Astrocyte of the cerebellum (primary cell): Measurements from ENCODE around the gene EVA1C.
"Not testable (repeated sequence)": the region's sequence is repeated elsewhere in the genome, so short reads cannot be mapped to it uniquely, and the experiment has no call there.

Experiments used
- DNase-seq: peaks from one replicate; pipeline ENCODE4 v3.0.0-alpha.2; 2011; ENCODE audit warnings: low read depth
- H3K4me3 ChIP-seq: 2 replicates; pipeline ENCODE4 v1.5.1; 2011; ENCODE audit warnings: mild to moderate bottlenecking, low read depth, low read length, moderate library complexity
- CTCF ChIP-seq: IDR thresholded peaks from 2 replicates; pipeline ENCODE4 v1.5.1; 2012; ENCODE audit warnings: low read length, low read depth, moderate library complexity, mild to moderate bottlenecking; ENCODE audit errors: missing control alignments
- in situ Hi-C: cut with HindIII; loops from 2 replicates; pipeline ENCODE4 v1.10.0; 2017; ENCODE audit warnings: low sequenced_read_pairs

EVA1C gene

GRCh38 chr21:32447224-32447623 is 34.7 kb downstream of the EVA1C start:
- no peak for TF ChIP-seq CTCF
- in situ Hi-C loops, result no loop called here
- DNase-seq, result no peak
- H3K4me3 ChIP-seq, result no peak overlapping the region

GRCh38 chr21:32448803-32449594 is 36.5 kb downstream of the EVA1C start:
- peak; percentile 51 for DNase-seq
- no peak for TF ChIP-seq CTCF
- in situ Hi-C loops, result no loop called here
- no peak overlapping the region for H3K4me3 ChIP-seq

- H3K4me3 ChIP-seq, in situ Hi-C loops, DNase-seq: not testable (repeated sequence)
Measured at GRCh38 chr21:32450881-32451701, 38.6 kb downstream of the EVA1C start.

GRCh38 chr21:32452191-32452590 is 39.7 kb downstream of the EVA1C start:
- H3K4me3 ChIP-seq, DNase-seq, in situ Hi-C loops: not testable (repeated sequence)

- no peak for DNase-seq
- TF ChIP-seq CTCF, result no peak
- in situ Hi-C loops, result no loop called here
- H3K4me3 ChIP-seq, result no peak overlapping the region
Measured at GRCh38 chr21:32452641-32453040, 40.1 kb downstream of the EVA1C start.

- no peak for TF ChIP-seq CTCF
- no peak overlapping the region for H3K4me3 ChIP-seq
- DNase-seq, result no peak
- in situ Hi-C loops, result no loop called here
Measured at GRCh38 chr21:32455548-32455947, 43.0 kb downstream of the EVA1C start.

- DNase-seq, result no peak
- H3K4me3 ChIP-seq, result no peak overlapping the region
- no peak for TF ChIP-seq CTCF
- in situ Hi-C loops, result no loop called here
Measured at GRCh38 chr21:32456497-32456918, 44.0 kb downstream of the EVA1C start.
